Pancreas (tissue), 10 donors: ENCODE measurements around the gene SPNS2. TPM values are rescaled to one million over a fixed set of nuclear protein-coding genes. Genes with fewer than 3 reads are reported as not detected.

Source experiments
- ATAC-seq, 4 donors: fragments of 200-7000 bp; cut with Tn5 transposase; one replicate each; pipeline versions ENCODE4 v1.8.0 to v1.9.1; 2020; ENCODE audit warnings: mild to moderate bottlenecking in 4 of 4, moderate library complexity in 4 of 4
- DNase-seq, 6 donors: peaks; one replicate each; pipeline ENCODE4 v3.0.0-alpha.2; 2020
- FAIRE-seq: peaks from 2 replicates; lab custom pipeline; 2012; peaks lifted over from hg19 to GRCh38; lab: Jason Lieb, UNC
- H3K27ac ChIP-seq, 4 donors: fragments of 200-600 bp; sonication (generic); 1 replicate in 3 of 4; 2 replicates in 1 of 4; pipeline versions ENCODE4 v1.5.0 to v1.8.0; 2020
- H3K27me3 ChIP-seq, 4 donors: fragments of 200-600 bp; one replicate each; pipeline ENCODE4 v1.8.0; 2021
- H3K36me3 ChIP-seq, 3 donors: fragments of 200-600 bp; sonication (generic) in 1 of 3; one replicate each; pipeline versions ENCODE4 v1.5.0 to v1.8.0; 2020 to 2021
- H3K4me1 ChIP-seq, 3 donors: fragments of 200-600 bp; one replicate each; pipeline ENCODE4 v1.8.0; 2021
- H3K4me3 ChIP-seq, 4 donors: fragments of 200-600 bp; sonication (generic) in 2 of 4; one replicate each; pipeline versions ENCODE4 v1.5.0 to v1.8.0; 2020 to 2021
- H3K9me3 ChIP-seq, 4 donors: fragments of 200-600 bp; one replicate each; pipeline ENCODE4 v1.8.0; 2021
- CTCF ChIP-seq, 4 donors: fragments of 200-600 bp; sonication (generic) in 3 of 4; IDR thresholded peaks; one replicate each; pipeline versions ENCODE4 v1.5.0 to v1.8.0; 2021; ENCODE audit warnings: antibody characterized with exemption in 4 of 4
- whole genome bisulfite sequencing, 2 donors: extraction: QIAGEN DNeasy Blood & Tissue Kit; methylation state at CpG; one replicate each; pipeline ENCODE4 v1.1.7; 2013; 5-methylcytosine and 5-hydroxymethylcytosine counted together
- intact Hi-C, 3 donors: fragments of 100-400 bp; cut with DNase I; formaldehyde crosslinking; loops; one replicate each; pipeline versions ENCODE4 v1.11.1 to v1.14.2; 2022
- polyA plus RNA-seq, 2 donors: library from polyadenylated mRNA; stranded (reverse); fragments of 200-250 nt; gene quantifications; one replicate each; pipeline ENCODE4 v1.2.3, GENCODE V29; 2013
- total RNA-seq, 6 donors: library from RNA; stranded (reverse); fragmentation: NEBNext Ultra II Directional in 4 of 6; extraction: Animal tissue kit (Norgen Biotek cat#: 25700) in 4 of 6; gene quantifications; one replicate each; pipeline versions ENCODE4 v1.2.1 to v1.2.4, GENCODE V29; 2021 to 2023
- donor health status: healthy with polysubstance abuse.
- donor health status: DM: no; HTN: no; CAD: no; lungs with moderate emphysema.
- donor health status: DM: no; HTN: no; CAD: no.
- donor health status: control.
- donor health status: control.
- donor health status: Bipolar disorder and iron deficiency.
- donor health status: DM: yes; HTN: yes; CAD: no.
- donor health status: DM: no; HTN: no; CAD: no.
- donor health status: DM: no; HTN: no; CAD: no.
- donor health status: DM: yes; HTN: yes; CAD: no.

The SPNS2 gene
- total and polyA plus RNA-seq, 8 donors: 7.6 to 51.7 (median 20.8) TPM

GRCh38 chr17:4582101-4582501 is 83.4 kb downstream of the SPNS2 start:
- FAIRE-seq (no peak), DNase-seq (peak in 1 of 6 donors; percentile 44), ATAC-seq (no peak)
- no peaks in the 10 kb centered on the region for H3K36me3 ChIP-seq
- TF ChIP-seq CTCF (IDR thresholded peaks at IDR 0.05): no peak
- H3K27me3 ChIP-seq: peaks cover 0 to 5% (median 0%) of the 10 kb centered on the region in 4 donors
- no peaks in the 10 kb centered on the region for H3K9me3 ChIP-seq
- 40 to 53% methylated on average over 7 of the region's 7 CpGs for WGBS, 2 donors
- H3K4me1 ChIP-seq: peaks cover 0 to 8% (median 0%) of the 10 kb centered on the region in 3 donors
- no peak overlapping the region for H3K27ac ChIP-seq
- no peak overlapping the region for H3K4me3 ChIP-seq
- intact Hi-C loops: no loop called here

GRCh38 chr17:4582691-4583090 is 84.0 kb downstream of the SPNS2 start:
- FAIRE-seq (no peak), ATAC-seq (no peak), DNase-seq (no peak)
- Histone ChIP-seq H3K27me3 (peaks cover 0 to 5% (median 0%) of the 10 kb centered on the region in 4 donors), H3K9me3 (no peaks in the 10 kb centered on the region), H3K36me3 (no peaks in the 10 kb centered on the region), H3K27ac (no peak overlapping the region), H3K4me3 (no peak overlapping the region), H3K4me1 (peaks cover 0 to 8% (median 0%) of the 10 kb centered on the region in 3 donors)
- WGBS, 2 donors: 70 to 81% methylated on average over 8 of the region's 8 CpGs
- intact Hi-C loops: no loop called here
- no peak for TF ChIP-seq CTCF (IDR thresholded peaks at IDR 0.05)

- Histone ChIP-seq H3K9me3 (no peaks in the 10 kb centered on the region), H3K27ac (no peak overlapping the region), H3K36me3 (no peaks in the 10 kb centered on the region), H3K4me3 (no peak overlapping the region), H3K4me1 (peaks cover 0 to 8% (median 0%) of the 10 kb centered on the region in 3 donors), H3K27me3 (peaks cover 0 to 5% (median 0%) of the 10 kb centered on the region in 4 donors)
- intact Hi-C loops: no loop called here
- no peak for FAIRE-seq
- no peak for DNase-seq
- no peak for ATAC-seq
- no peak for TF ChIP-seq CTCF (IDR thresholded peaks at IDR 0.05)
- 78 to 87% methylated on average over 3 of the region's 3 CpGs for WGBS, 2 donors
Observed at GRCh38 chr17:4583206-4583605, 84.5 kb downstream of the SPNS2 start.

- WGBS, 2 donors: 24 to 27% methylated on average over 12 of the region's 12 CpGs
- DNase-seq: no peak
- ATAC-seq: peak; percentile 34 to 60 (median 44)
- peaks cover 0 to 8% (median 0%) of the 10 kb centered on the region in 3 donors for H3K4me1 ChIP-seq
- H3K9me3 ChIP-seq: no peaks in the 10 kb centered on the region
- peaks cover 0 to 5% (median 0%) of the 10 kb centered on the region in 4 donors for H3K27me3 ChIP-seq
- no peak overlapping the region for H3K27ac ChIP-seq
- H3K36me3 ChIP-seq: no peaks in the 10 kb centered on the region
- H3K4me3 ChIP-seq: peak overlapping the region in 3 of 4 donors; percentile 18 to 55 (median 32)
- no peak for FAIRE-seq
- intact Hi-C loops: no loop called here
- no peak for TF ChIP-seq CTCF (IDR thresholded peaks at IDR 0.05)
Observed at GRCh38 chr17:4583782-4584100, 85.1 kb downstream of the SPNS2 start.

- H3K4me1 ChIP-seq: peaks cover 0 to 8% (median 0%) of the 10 kb centered on the region in 3 donors
- 1 to 2% methylated on average over 39 to 100 of the region's 100 CpGs for WGBS, 2 donors
- no peak within 1 kb of the TSS for H3K27ac ChIP-seq
- peak in 2 of 6 donors; percentile 62 to 69 for DNase-seq
- peaks cover 0 to 5% (median 0%) of the 10 kb centered on the region in 4 donors for H3K27me3 ChIP-seq
- no peaks in the 10 kb centered on the region for H3K36me3 ChIP-seq
- ATAC-seq: peak; percentile 20 to 61 (median 41)
- no peak for TF ChIP-seq CTCF (IDR thresholded peaks at IDR 0.05)
- peak within 1 kb of the TSS; percentile 12 to 55 (median 25) for H3K4me3 ChIP-seq
- FAIRE-seq: no peak
- intact Hi-C loops: no loop called here
- no peaks in the 10 kb centered on the region for H3K9me3 ChIP-seq
Observed at GRCh38 chr17:4584101-4584916, 85.6 kb downstream of the SPNS2 start, which contains the start of gene SMTNL2. SMTNL2 (plus strand) TSS chr17:4584529; CDS start chr17:4584606, 77 bp downstream.
